ENCODE results near the gene CANX.
"Not testable (repeated sequence)": the region's sequence is repeated elsewhere in the genome, so short reads cannot be mapped to it uniquely, and the experiment has no call there.

CANX gene

GRCh38 chr5:179679014-179679674, 19.6 kb upstream of the CANX start:
- Histone ChIP-seq H3K27ac (ENCODE audit: low read depth in 2 of 2, low read length in 2 of 2) (peak overlapping the region; percentile 89 to 98), H3K9me3 (ENCODE audit: control insufficient read depth in 2 of 2, low read length in 2 of 2) (no peaks in the 10 kb centered on the region), H3K4me1 (ENCODE audit: control insufficient read depth in 2 of 2, insufficient read depth in 2 of 2, low read length in 2 of 2) (peaks cover 15 to 20% of the 10 kb centered on the region in 2 donors)

GRCh38 chr5:179680014-179680779, 18.6 kb upstream of the CANX start:
- Histone ChIP-seq H3K4me1 (ENCODE audit: control insufficient read depth in 2 of 2, insufficient read depth in 2 of 2, low read length in 2 of 2) (peaks cover 15 to 20% of the 10 kb centered on the region in 2 donors), H3K27ac (ENCODE audit: low read depth in 2 of 2, low read length in 2 of 2) (no peak overlapping the region)

More at GRCh38 chr5:179679014-179679674, 19.6 kb upstream of the CANX start:
- Histone ChIP-seq H3K9ac (ENCODE audit: low read depth in 1 of 2, low read length in 2 of 2) (peak overlapping the region; percentile 90 to 97), H3K4me3 (ENCODE audit: low read length in 2 of 2) (peak overlapping the region; percentile 88 to 93), H3K27me3 (ENCODE audit: control insufficient read depth in 2 of 2, insufficient read depth in 2 of 2, low read length in 2 of 2) (no peaks in the 10 kb centered on the region), H3K36me3 (ENCODE audit: control insufficient read depth in 2 of 2, insufficient read depth in 2 of 2, low read length in 2 of 2) (no peaks in the 10 kb centered on the region)

GRCh38 chr5:179680780-179681401, 17.9 kb upstream of the CANX start, which contains the start of gene CBY3:
Gene CBY3 (minus strand): TSS chr5:179681034. CDS start chr5:179680918, 116 bp downstream.
- no peak within 1 kb of the TSS for H3K27ac ChIP-seq (ENCODE audit: low read depth in 2 of 2, low read length in 2 of 2)
- no peaks in the 10 kb centered on the region for H3K36me3 ChIP-seq (ENCODE audit: control insufficient read depth in 2 of 2, insufficient read depth in 2 of 2, low read length in 2 of 2)
- no peaks in the 10 kb centered on the region for H3K27me3 ChIP-seq (ENCODE audit: control insufficient read depth in 2 of 2, insufficient read depth in 2 of 2, low read length in 2 of 2)
- peaks cover 15 to 20% of the 10 kb centered on the region in 2 donors for H3K4me1 ChIP-seq (ENCODE audit: control insufficient read depth in 2 of 2, insufficient read depth in 2 of 2, low read length in 2 of 2)
- no peak within 1 kb of the TSS for H3K4me3 ChIP-seq (ENCODE audit: low read length in 2 of 2)
- no peak within 1 kb of the TSS for H3K9ac ChIP-seq (ENCODE audit: low read depth in 1 of 2, low read length in 2 of 2)
- no peaks in the 10 kb centered on the region for H3K9me3 ChIP-seq (ENCODE audit: control insufficient read depth in 2 of 2, low read length in 2 of 2)

More at GRCh38 chr5:179680014-179680779, 18.6 kb upstream of the CANX start:
- Histone ChIP-seq H3K36me3 (ENCODE audit: control insufficient read depth in 2 of 2, insufficient read depth in 2 of 2, low read length in 2 of 2) (no peaks in the 10 kb centered on the region), H3K9ac (ENCODE audit: low read depth in 1 of 2, low read length in 2 of 2) (no peak overlapping the region), H3K9me3 (ENCODE audit: control insufficient read depth in 2 of 2, low read length in 2 of 2) (no peaks in the 10 kb centered on the region), H3K4me3 (ENCODE audit: low read length in 2 of 2) (no peak overlapping the region), H3K27me3 (ENCODE audit: control insufficient read depth in 2 of 2, insufficient read depth in 2 of 2, low read length in 2 of 2) (no peaks in the 10 kb centered on the region)

GRCh38 chr5:179689212-179689611, 9.6 kb upstream of the CANX start:
- H3K36me3 ChIP-seq (ENCODE audit: control insufficient read depth in 2 of 2, insufficient read depth in 2 of 2, low read length in 2 of 2); H3K9ac ChIP-seq (ENCODE audit: low read depth in 1 of 2, low read length in 2 of 2); H3K9me3 ChIP-seq (ENCODE audit: control insufficient read depth in 2 of 2, low read length in 2 of 2); H3K4me3 ChIP-seq (ENCODE audit: low read length in 2 of 2); H3K4me1 ChIP-seq (ENCODE audit: control insufficient read depth in 2 of 2, insufficient read depth in 2 of 2, low read length in 2 of 2); H3K27ac ChIP-seq (ENCODE audit: low read depth in 2 of 2, low read length in 2 of 2); H3K27me3 ChIP-seq (ENCODE audit: control insufficient read depth in 2 of 2, insufficient read depth in 2 of 2, low read length in 2 of 2): not testable (repeated sequence)

GRCh38 chr5:179694561-179694960, 4.2 kb upstream of the CANX start:
- Histone ChIP-seq H3K27me3 (ENCODE audit: control insufficient read depth in 2 of 2, insufficient read depth in 2 of 2, low read length in 2 of 2) (no peaks in the 10 kb centered on the region), H3K4me3 (ENCODE audit: low read length in 2 of 2) (no peak overlapping the region), H3K9ac (ENCODE audit: low read depth in 1 of 2, low read length in 2 of 2) (no peak overlapping the region), H3K4me1 (ENCODE audit: control insufficient read depth in 2 of 2, insufficient read depth in 2 of 2, low read length in 2 of 2) (peaks cover 13 to 15% of the 10 kb centered on the region in 2 donors), H3K27ac (ENCODE audit: low read depth in 2 of 2, low read length in 2 of 2) (no peak overlapping the region), H3K9me3 (ENCODE audit: control insufficient read depth in 2 of 2, low read length in 2 of 2) (no peaks in the 10 kb centered on the region), H3K36me3 (ENCODE audit: control insufficient read depth in 2 of 2, insufficient read depth in 2 of 2, low read length in 2 of 2) (no peaks in the 10 kb centered on the region)

- no peaks in the 10 kb centered on the region for H3K9me3 ChIP-seq (ENCODE audit: control insufficient read depth in 2 of 2, low read length in 2 of 2)
- peak overlapping the region; percentile 52 to 71 for H3K27ac ChIP-seq (ENCODE audit: low read depth in 2 of 2, low read length in 2 of 2)
- no peaks in the 10 kb centered on the region for H3K27me3 ChIP-seq (ENCODE audit: control insufficient read depth in 2 of 2, insufficient read depth in 2 of 2, low read length in 2 of 2)
- H3K36me3 ChIP-seq (ENCODE audit: control insufficient read depth in 2 of 2, insufficient read depth in 2 of 2, low read length in 2 of 2): no peaks in the 10 kb centered on the region
- peak overlapping the region; percentile 17 to 56 for H3K9ac ChIP-seq (ENCODE audit: low read depth in 1 of 2, low read length in 2 of 2)
- H3K4me1 ChIP-seq (ENCODE audit: control insufficient read depth in 2 of 2, insufficient read depth in 2 of 2, low read length in 2 of 2): peaks cover 18 to 20% of the 10 kb centered on the region in 2 donors
- no peak overlapping the region for H3K4me3 ChIP-seq (ENCODE audit: low read length in 2 of 2)
These were observed 2.2 kb upstream of the CANX start for GRCh38 chr5:179696603-179697002.

- Histone ChIP-seq H3K4me3 (ENCODE audit: low read length in 2 of 2) (no peak overlapping the region), H3K36me3 (ENCODE audit: control insufficient read depth in 2 of 2, insufficient read depth in 2 of 2, low read length in 2 of 2) (no peaks in the 10 kb centered on the region)
These were observed 1.7 kb upstream of the CANX start for GRCh38 chr5:179697108-179697507.

GRCh38 chr5:179697543-179697942, 1.2 kb upstream of the CANX start:
- H3K27me3 ChIP-seq (ENCODE audit: control insufficient read depth in 2 of 2, insufficient read depth in 2 of 2, low read length in 2 of 2); H3K36me3 ChIP-seq (ENCODE audit: control insufficient read depth in 2 of 2, insufficient read depth in 2 of 2, low read length in 2 of 2); H3K9me3 ChIP-seq (ENCODE audit: control insufficient read depth in 2 of 2, low read length in 2 of 2): not testable (repeated sequence)
- H3K4me3 ChIP-seq (ENCODE audit: low read length in 2 of 2): peak overlapping the region; percentile 79 to 87
- peak overlapping the region; percentile 97 for H3K27ac ChIP-seq (ENCODE audit: low read depth in 2 of 2, low read length in 2 of 2)
- peaks cover 18 to 20% of the 10 kb centered on the region in 2 donors for H3K4me1 ChIP-seq (ENCODE audit: control insufficient read depth in 2 of 2, insufficient read depth in 2 of 2, low read length in 2 of 2)
- H3K9ac ChIP-seq (ENCODE audit: low read depth in 1 of 2, low read length in 2 of 2): peak overlapping the region; percentile 84 to 86

More at GRCh38 chr5:179697108-179697507, 1.7 kb upstream of the CANX start:
- Histone ChIP-seq H3K27me3 (ENCODE audit: control insufficient read depth in 2 of 2, insufficient read depth in 2 of 2, low read length in 2 of 2) (no peaks in the 10 kb centered on the region), H3K9ac (ENCODE audit: low read depth in 1 of 2, low read length in 2 of 2) (no peak overlapping the region), H3K27ac (ENCODE audit: low read depth in 2 of 2, low read length in 2 of 2) (peak overlapping the region; percentile 97), H3K9me3 (ENCODE audit: control insufficient read depth in 2 of 2, low read length in 2 of 2) (no peaks in the 10 kb centered on the region), H3K4me1 (ENCODE audit: control insufficient read depth in 2 of 2, insufficient read depth in 2 of 2, low read length in 2 of 2) (peaks cover 18 to 20% of the 10 kb centered on the region in 2 donors)

GRCh38 chr5:179697993-179698934, 503 bp upstream of the CANX start:
- Histone ChIP-seq H3K9ac (ENCODE audit: low read depth in 1 of 2, low read length in 2 of 2) (peak overlapping the region; percentile 84 to 96), H3K9me3 (ENCODE audit: control insufficient read depth in 2 of 2, low read length in 2 of 2) (no peaks in the 10 kb centered on the region), H3K36me3 (ENCODE audit: control insufficient read depth in 2 of 2, insufficient read depth in 2 of 2, low read length in 2 of 2) (no peaks in the 10 kb centered on the region), H3K27ac (ENCODE audit: low read depth in 2 of 2, low read length in 2 of 2) (peak overlapping the region; percentile 97), H3K27me3 (ENCODE audit: control insufficient read depth in 2 of 2, insufficient read depth in 2 of 2, low read length in 2 of 2) (no peaks in the 10 kb centered on the region), H3K4me3 (ENCODE audit: low read length in 2 of 2) (peak overlapping the region; percentile 79 to 87), H3K4me1 (ENCODE audit: control insufficient read depth in 2 of 2, insufficient read depth in 2 of 2, low read length in 2 of 2) (peaks cover 18 to 20% of the 10 kb centered on the region in 2 donors)

Data from mucosa of rectum (tissue), 2 donors.